Keratinocyte (primary cell): Measurements from ENCODE around the gene LSP1. TPM values are rescaled to one million over a fixed set of nuclear protein-coding genes. Genes with fewer than 3 reads are reported as not detected.

ENCODE experiments used
- DNase-seq: peaks from one replicate; pipeline ENCODE4 v3.0.0-alpha.2; 2011; ENCODE audit warnings: low read depth, missing footprints, low spot score
- FAIRE-seq: peaks from 2 replicates; lab custom pipeline; 2011; peaks lifted over from hg19 to GRCh38; lab: Jason Lieb, UNC
- H2AFZ ChIP-seq: 2 replicates; pipeline ENCODE4 v1.6.0; 2012; ENCODE audit warnings: low read length, control low read depth, inconsistent platforms; ENCODE audit not compliant: control insufficient read depth
- H3K27ac ChIP-seq: 2 replicates; pipeline ENCODE4 v1.5.1; 2011; ENCODE audit warnings: low read length; ENCODE audit not compliant: control insufficient read depth, insufficient read depth
- H3K27me3 ChIP-seq: 3 replicates; pipeline ENCODE4 v1.6.0; 2011; ENCODE audit warnings: low read length; ENCODE audit not compliant: control insufficient read depth, insufficient read depth; ENCODE audit errors: extremely low read depth
- H3K36me3 ChIP-seq, 2 experiments: 2 replicates in 1 of 2; 3 replicates in 1 of 2; pipeline ENCODE4 v1.5.1; 2011; ENCODE audit warnings: low read length in 2 of 2, mild to moderate bottlenecking in 1 of 2; ENCODE audit not compliant: control insufficient read depth in 2 of 2, insufficient read depth in 2 of 2; ENCODE audit errors: extremely low read depth in 1 of 2
- H3K4me1 ChIP-seq: 3 replicates; pipeline ENCODE4 v1.5.1; 2011; ENCODE audit warnings: low read length; ENCODE audit not compliant: control insufficient read depth, insufficient read depth; ENCODE audit errors: extremely low read depth
- H3K4me2 ChIP-seq: 3 replicates; pipeline ENCODE4 v1.6.0; 2011; ENCODE audit warnings: low read depth, low read length; ENCODE audit not compliant: control insufficient read depth, insufficient read depth; ENCODE audit errors: extremely low read depth
- H3K4me3 ChIP-seq, 3 experiments: fragments of 200-600 bp in 1 of 3; sonication (generic) in 1 of 3; 2 replicates in 2 of 3; 3 replicates in 1 of 3; pipeline ENCODE4 v1.5.1; 2011 to 2016; ENCODE audit warnings: low read length in 3 of 3, mild to moderate bottlenecking in 3 of 3, control low read depth in 2 of 3, inconsistent platforms in 1 of 3, low read depth in 1 of 3, mixed read lengths in 1 of 3, mixed run types in 1 of 3, moderate library complexity in 1 of 3; ENCODE audit not compliant: control insufficient read depth in 2 of 3, insufficient read depth in 2 of 3; ENCODE audit errors: extremely low read depth in 1 of 3
- H3K79me2 ChIP-seq: 2 replicates; pipeline ENCODE4 v1.6.0; 2012; ENCODE audit warnings: low read length; ENCODE audit not compliant: control insufficient read depth, insufficient read depth
- H3K9ac ChIP-seq: 3 replicates; pipeline ENCODE4 v1.6.0; 2011; ENCODE audit warnings: low read length; ENCODE audit not compliant: control insufficient read depth, insufficient read depth; ENCODE audit errors: extremely low read depth
- H3K9me1 ChIP-seq: 3 replicates; pipeline ENCODE4 v1.6.0; 2011; ENCODE audit warnings: low read length; ENCODE audit not compliant: control insufficient read depth, insufficient read depth; ENCODE audit errors: extremely low read depth
- H3K9me3 ChIP-seq: 2 replicates; pipeline ENCODE4 v1.5.1; 2012; ENCODE audit warnings: low read depth, low read length; ENCODE audit not compliant: control insufficient read depth
- H4K20me1 ChIP-seq: 3 replicates; pipeline ENCODE4 v1.6.0; 2011; ENCODE audit warnings: low read length; ENCODE audit not compliant: control insufficient read depth, insufficient read depth; ENCODE audit errors: extremely low read depth
- EZH2 ChIP-seq: IDR thresholded peaks from one replicate; pipeline ENCODE4 v1.6.1; 2012; ENCODE audit warnings: inconsistent platforms, mild to moderate bottlenecking, low read length, moderate library complexity
- dilution Hi-C: fragments of 300-500 bp; cut with MboI; formaldehyde crosslinking; loops from one replicate; pipeline ENCODE4 v1.7.0; 2020; ENCODE audit warnings: low sequenced_read_pairs; ENCODE audit not compliant: extremely low pct_ligation_motif_present
- polyA plus RNA-seq, 5 experiments: library from polyadenylated mRNA; depleted of rRNA in 3 of 5; stranded (reverse) in 3 of 5; stranded (forward) in 1 of 5; unstranded in 1 of 5; fragments of >200 nt; gene quantifications; 1 replicate in 1 of 5; 2 replicates in 3 of 5; 3 replicates in 1 of 5; pipeline versions ENCODE4 v1.2.1 to v1.2.3, GENCODE V29; 2011 to 2012; ENCODE audit warnings: missing spikeins in 2 of 5, low read depth in 1 of 5, low replicate concordance in 1 of 5
- TF ChIP-seq, protein P1 (sequence below), 3 experiments: IDR thresholded peaks in 1 of 3; conservative IDR thresholded peaks in 1 of 3; optimal IDR thresholded peaks in 1 of 3; 2 replicates in 2 of 3; 3 replicates in 1 of 3; pipeline versions ENCODE3 to v1.5.1; 2011; ENCODE audit warnings: low read length in 3 of 3, mild to moderate bottlenecking in 3 of 3, moderate library complexity in 2 of 3, control low read depth in 1 of 3, inconsistent platforms in 1 of 3; ENCODE audit not compliant: insufficient read depth in 2 of 3; ENCODE audit errors: extremely low read depth in 1 of 3

Gene LSP1
- polyA plus RNA-seq, 1 donor (not counting 4 experiments of a cell fraction or from before 2014, with no cell fraction given), result 0.94 TPM

DNA sequence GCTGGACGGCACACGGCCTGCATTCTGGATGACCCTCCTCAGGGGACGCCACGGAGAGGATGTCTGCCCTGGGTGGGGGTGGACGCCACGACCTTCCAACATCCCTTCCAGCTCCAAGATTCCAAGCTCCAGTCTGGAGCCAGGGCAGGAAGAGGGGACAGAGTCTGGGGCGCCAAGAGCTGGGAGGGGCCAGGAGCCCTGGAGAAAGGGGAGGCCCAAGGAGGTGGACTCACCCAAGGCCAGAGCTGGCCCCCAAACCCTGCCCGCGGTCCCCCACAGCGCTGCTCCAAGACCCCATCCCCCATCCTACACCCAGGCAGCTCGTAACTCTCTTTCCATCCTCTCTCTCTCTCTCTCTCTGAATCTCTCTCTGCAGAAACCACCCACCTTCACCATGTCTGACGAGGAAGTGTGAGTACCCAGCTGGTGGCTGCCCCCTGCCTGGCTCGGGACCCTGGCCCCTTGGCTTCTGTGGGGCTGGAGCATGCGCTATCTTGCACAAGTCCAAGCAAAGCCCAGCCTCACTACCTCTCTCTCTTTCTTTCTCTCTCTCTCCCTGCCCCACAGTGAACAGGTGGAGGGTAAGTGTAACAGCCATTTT lies 69.7 kb downstream of the LSP1 start:
- TF ChIP-seq EZH2, result no peak
- TF ChIP-seq, protein P1, sequence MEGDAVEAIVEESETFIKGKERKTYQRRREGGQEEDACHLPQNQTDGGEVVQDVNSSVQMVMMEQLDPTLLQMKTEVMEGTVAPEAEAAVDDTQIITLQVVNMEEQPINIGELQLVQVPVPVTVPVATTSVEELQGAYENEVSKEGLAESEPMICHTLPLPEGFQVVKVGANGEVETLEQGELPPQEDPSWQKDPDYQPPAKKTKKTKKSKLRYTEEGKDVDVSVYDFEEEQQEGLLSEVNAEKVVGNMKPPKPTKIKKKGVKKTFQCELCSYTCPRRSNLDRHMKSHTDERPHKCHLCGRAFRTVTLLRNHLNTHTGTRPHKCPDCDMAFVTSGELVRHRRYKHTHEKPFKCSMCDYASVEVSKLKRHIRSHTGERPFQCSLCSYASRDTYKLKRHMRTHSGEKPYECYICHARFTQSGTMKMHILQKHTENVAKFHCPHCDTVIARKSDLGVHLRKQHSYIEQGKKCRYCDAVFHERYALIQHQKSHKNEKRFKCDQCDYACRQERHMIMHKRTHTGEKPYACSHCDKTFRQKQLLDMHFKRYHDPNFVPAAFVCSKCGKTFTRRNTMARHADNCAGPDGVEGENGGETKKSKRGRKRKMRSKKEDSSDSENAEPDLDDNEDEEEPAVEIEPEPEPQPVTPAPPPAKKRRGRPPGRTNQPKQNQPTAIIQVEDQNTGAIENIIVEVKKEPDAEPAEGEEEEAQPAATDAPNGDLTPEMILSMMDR (optimal IDR thresholded peaks at IDR 0.05 in 1 of 3, IDR thresholded peaks at IDR 0.05 in 1 of 3, conservative IDR thresholded peaks at IDR 0.05 in 1 of 3; ENCODE audit: extremely low read depth in 1 of 3, insufficient read depth in 2 of 3, low read length in 3 of 3), result no peak
- dilution Hi-C loops, result no loop called here
- FAIRE-seq (no peak), DNase-seq (no peak)
- H3K27me3 ChIP-seq, result peaks cover 8% of the 10 kb centered on the region
- no peaks in the 10 kb centered on the region for H4K20me1 ChIP-seq
- no peaks in the 10 kb centered on the region for H3K9me3 ChIP-seq
- H3K9ac ChIP-seq, result no peak overlapping the region
- no peak overlapping the region for H3K27ac ChIP-seq
- H3K36me3 ChIP-seq, result no peaks in the 10 kb centered on the region
- no peak overlapping the region for H2AFZ ChIP-seq
- peaks cover 5% of the 10 kb centered on the region for H3K4me1 ChIP-seq
- no peak overlapping the region for H3K4me2 ChIP-seq
- H3K79me2 ChIP-seq, result no peaks in the 10 kb centered on the region
- H3K9me1 ChIP-seq, result no peaks in the 10 kb centered on the region
- H3K4me3 ChIP-seq, result no peak overlapping the region

DNA sequence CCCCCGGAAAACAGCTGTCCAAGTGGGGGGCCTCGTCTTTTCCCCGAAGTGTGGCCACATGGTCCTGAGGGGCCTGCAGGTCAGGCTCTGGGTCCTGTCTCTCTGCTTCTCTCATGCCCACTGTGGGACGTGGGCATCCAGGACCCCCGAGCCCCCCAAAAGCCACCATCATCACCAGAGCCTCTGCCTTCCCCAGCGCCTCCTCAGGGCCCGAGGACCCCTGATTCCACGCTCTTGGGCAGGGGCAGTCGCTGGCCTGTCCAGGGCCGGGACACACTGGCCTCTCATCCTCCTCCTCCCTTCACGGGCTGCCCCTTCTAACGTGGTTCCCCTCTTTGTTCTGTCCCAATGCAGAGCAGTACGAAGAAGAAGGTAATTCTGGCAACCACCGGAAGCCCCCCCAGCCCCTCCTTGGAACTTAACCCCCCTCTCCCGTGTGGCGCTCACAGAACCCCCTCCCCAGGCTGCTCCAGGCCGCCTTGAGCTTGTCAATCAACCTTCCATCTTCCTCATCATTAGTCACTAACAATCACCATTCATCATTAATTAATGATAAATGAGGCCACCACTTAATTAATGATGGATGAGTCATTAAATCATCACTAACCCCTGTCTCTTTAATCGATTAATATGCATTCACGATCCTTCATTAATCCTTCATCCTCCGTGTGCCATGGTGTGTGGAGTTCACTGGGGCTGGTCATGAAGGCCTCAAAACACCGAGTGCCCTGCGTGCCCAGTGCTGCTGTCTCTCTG lies 70.5 kb downstream of the LSP1 start:
- peaks cover 3% of the 10 kb centered on the region for H3K27me3 ChIP-seq
- peaks cover 5% of the 10 kb centered on the region for H3K4me1 ChIP-seq
- no peak overlapping the region for H3K4me2 ChIP-seq
- H3K79me2 ChIP-seq, result no peaks in the 10 kb centered on the region
- H3K27ac ChIP-seq, result no peak overlapping the region
- dilution Hi-C loops, result no loop called here
- DNase-seq (no peak), FAIRE-seq (no peak)
- no peaks in the 10 kb centered on the region for H4K20me1 ChIP-seq
- TF ChIP-seq, protein P1 (optimal IDR thresholded peaks at IDR 0.05 in 1 of 3, IDR thresholded peaks at IDR 0.05 in 1 of 3, conservative IDR thresholded peaks at IDR 0.05 in 1 of 3; ENCODE audit: extremely low read depth in 1 of 3, insufficient read depth in 2 of 3, low read length in 3 of 3), result no peak
- no peak for TF ChIP-seq EZH2
- H3K9ac ChIP-seq, result no peak overlapping the region
- no peaks in the 10 kb centered on the region for H3K9me1 ChIP-seq
- H3K36me3 ChIP-seq, result no peaks in the 10 kb centered on the region
- H2AFZ ChIP-seq, result no peak overlapping the region
- no peaks in the 10 kb centered on the region for H3K9me3 ChIP-seq
- H3K4me3 ChIP-seq, result no peak overlapping the region
